Right atrium auricular region (tissue), 2 donors: ENCODE data around the gene SDHB. TPM values are rescaled to one million over a fixed set of nuclear protein-coding genes. Genes with fewer than 3 reads are reported as not detected.

Experiments
- DNase-seq: peaks from one replicate; pipeline ENCODE4 v3.0.0-alpha.2; 2019; ENCODE audit warnings: low spot score
- H3K27ac ChIP-seq, 2 donors: fragments of 200-600 bp; sonication (generic); 1 replicate in 1 of 2; 2 replicates in 1 of 2; pipeline ENCODE4 v1.5.1; 2016 to 2019
- H3K27me3 ChIP-seq, 2 donors: fragments of 200-600 bp; sonication (generic); one replicate each; pipeline versions ENCODE4 v1.5.1 to v1.6.0; 2017 to 2019
- H3K36me3 ChIP-seq: fragments of 200-600 bp; sonication (generic); one replicate; pipeline ENCODE4 v1.5.1; 2016
- H3K4me1 ChIP-seq, 2 donors: fragments of 200-600 bp; sonication (generic); one replicate each; pipeline versions ENCODE4 v1.5.1 to v1.6.0; 2017 to 2019
- H3K4me3 ChIP-seq, 2 donors: fragments of 200-600 bp; sonication (generic); 1 replicate in 1 of 2; 2 replicates in 1 of 2; pipeline ENCODE4 v1.5.1; 2017 to 2019; ENCODE audit warnings: mild to moderate bottlenecking in 1 of 2, moderate library complexity in 1 of 2
- H3K9me3 ChIP-seq, 2 donors: fragments of 200-600 bp; sonication (generic); one replicate each; pipeline ENCODE4 v1.5.1; 2019
- total RNA-seq, 2 donors: library from RNA; depleted of rRNA; stranded (reverse); fragments of >200 nt; gene quantifications; one replicate each; pipeline ENCODE4 v1.1.0, GENCODE V29; 2016
- TF ChIP-seq, protein P1 (sequence below), 2 donors: fragments of 200-600 bp; sonication (generic); IDR thresholded peaks; one replicate each; pipeline ENCODE4 v1.5.1; 2019; ENCODE audit warnings: antibody characterized with exemption in 2 of 2

SDHB gene
- total RNA-seq, 2 donors from 2014 or later, result 240 to 528 TPM

DNA sequence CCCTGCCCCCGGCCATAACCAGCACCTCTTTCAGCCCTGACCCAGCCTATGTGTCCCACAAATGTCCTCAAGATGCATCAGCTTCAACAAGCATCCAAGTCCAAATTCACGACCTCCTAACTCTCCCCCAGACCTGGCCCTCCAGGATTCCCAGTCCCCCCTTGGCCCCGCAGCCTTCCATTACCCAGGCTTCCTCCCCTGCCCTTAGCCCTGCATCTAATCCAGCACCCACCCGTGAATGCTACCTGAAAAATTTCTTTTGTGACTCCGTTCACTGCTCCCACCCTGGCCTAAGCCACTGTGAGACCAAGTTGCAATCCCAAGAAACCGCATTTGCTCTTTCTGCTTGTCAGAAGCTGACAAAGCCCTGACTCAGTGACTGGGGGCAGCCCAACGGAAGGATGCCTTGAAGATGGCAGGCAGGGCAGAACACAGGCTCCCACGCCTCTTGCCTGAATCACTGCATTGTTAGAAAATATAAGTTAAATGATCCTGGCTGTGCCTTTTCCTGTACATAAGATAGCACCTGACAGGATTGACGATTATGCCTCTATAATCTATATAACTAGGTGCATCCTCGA is 72.5 kb downstream of the SDHB start:
- DNase-seq, result no peak
- Histone ChIP-seq H3K9me3 (no peaks in the 10 kb centered on the region), H3K4me1 (peaks cover 0 to 34% of the 10 kb centered on the region in 2 donors), H3K4me3 (no peak overlapping the region), H3K27ac (no peak overlapping the region), H3K36me3 (peaks cover 5% of the 10 kb centered on the region), H3K27me3 (no peaks in the 10 kb centered on the region)
- TF ChIP-seq, protein P1, sequence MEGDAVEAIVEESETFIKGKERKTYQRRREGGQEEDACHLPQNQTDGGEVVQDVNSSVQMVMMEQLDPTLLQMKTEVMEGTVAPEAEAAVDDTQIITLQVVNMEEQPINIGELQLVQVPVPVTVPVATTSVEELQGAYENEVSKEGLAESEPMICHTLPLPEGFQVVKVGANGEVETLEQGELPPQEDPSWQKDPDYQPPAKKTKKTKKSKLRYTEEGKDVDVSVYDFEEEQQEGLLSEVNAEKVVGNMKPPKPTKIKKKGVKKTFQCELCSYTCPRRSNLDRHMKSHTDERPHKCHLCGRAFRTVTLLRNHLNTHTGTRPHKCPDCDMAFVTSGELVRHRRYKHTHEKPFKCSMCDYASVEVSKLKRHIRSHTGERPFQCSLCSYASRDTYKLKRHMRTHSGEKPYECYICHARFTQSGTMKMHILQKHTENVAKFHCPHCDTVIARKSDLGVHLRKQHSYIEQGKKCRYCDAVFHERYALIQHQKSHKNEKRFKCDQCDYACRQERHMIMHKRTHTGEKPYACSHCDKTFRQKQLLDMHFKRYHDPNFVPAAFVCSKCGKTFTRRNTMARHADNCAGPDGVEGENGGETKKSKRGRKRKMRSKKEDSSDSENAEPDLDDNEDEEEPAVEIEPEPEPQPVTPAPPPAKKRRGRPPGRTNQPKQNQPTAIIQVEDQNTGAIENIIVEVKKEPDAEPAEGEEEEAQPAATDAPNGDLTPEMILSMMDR (IDR thresholded peaks at IDR 0.05), result no peak

DNA sequence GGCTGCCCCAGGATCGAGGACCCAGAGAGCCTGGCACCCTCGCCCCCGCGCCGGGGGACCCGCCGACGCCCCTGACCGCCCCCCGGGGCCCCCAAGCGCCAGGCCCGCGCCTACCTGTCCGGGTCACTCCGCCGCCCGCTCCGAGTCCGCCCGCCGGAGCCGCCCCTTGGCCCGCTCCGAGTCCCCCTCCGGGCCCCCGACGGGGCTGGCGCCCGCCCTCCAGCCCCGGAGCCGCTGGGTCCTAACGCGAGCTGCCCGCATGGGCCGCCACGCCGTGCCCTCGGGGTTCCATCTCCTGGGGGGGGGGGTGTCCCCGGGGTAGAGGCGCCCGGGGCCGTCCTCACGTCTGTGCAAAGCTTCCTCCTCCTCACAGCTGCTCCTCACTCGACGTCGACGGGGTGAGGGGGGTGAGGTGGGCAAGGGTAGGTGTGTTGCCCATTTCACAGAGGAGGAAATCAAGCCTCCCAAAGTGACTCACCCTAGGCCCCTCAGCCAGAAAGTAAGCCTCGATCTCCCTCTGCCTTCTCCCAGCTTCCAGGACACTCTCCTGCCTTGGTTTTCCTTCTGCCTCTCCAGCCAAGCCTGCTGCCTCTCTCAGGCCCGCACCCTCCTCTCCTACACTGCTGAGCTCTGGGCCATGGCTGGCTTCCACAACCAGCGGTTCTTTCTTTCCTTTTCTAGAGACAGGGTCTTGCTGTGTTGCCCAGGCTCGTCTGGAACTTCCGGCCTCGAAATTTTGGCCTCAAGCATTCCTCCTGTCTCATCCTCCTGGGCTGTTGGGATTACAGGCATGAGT is 73.2 kb downstream of the SDHB start, which contains the start of gene MFAP2:
MFAP2 (minus strand) TSS at position 148 of the 796 bp plus-strand sequence. CDS start 2,347 bp downstream, outside the sequence.
- TF ChIP-seq, protein P1 (IDR thresholded peaks at IDR 0.05), result no peak
- Histone ChIP-seq H3K36me3 (peaks cover under 1% of the 10 kb centered on the region), H3K9me3 (no peaks in the 10 kb centered on the region), H3K27ac (peak within 1 kb of the TSS; percentile 60 to 67), H3K4me1 (peaks cover 0 to 34% of the 10 kb centered on the region in 2 donors), H3K4me3 (peak within 1 kb of the TSS; percentile 48 to 49), H3K27me3 (no peaks in the 10 kb centered on the region)
- no peak for DNase-seq

DNA sequence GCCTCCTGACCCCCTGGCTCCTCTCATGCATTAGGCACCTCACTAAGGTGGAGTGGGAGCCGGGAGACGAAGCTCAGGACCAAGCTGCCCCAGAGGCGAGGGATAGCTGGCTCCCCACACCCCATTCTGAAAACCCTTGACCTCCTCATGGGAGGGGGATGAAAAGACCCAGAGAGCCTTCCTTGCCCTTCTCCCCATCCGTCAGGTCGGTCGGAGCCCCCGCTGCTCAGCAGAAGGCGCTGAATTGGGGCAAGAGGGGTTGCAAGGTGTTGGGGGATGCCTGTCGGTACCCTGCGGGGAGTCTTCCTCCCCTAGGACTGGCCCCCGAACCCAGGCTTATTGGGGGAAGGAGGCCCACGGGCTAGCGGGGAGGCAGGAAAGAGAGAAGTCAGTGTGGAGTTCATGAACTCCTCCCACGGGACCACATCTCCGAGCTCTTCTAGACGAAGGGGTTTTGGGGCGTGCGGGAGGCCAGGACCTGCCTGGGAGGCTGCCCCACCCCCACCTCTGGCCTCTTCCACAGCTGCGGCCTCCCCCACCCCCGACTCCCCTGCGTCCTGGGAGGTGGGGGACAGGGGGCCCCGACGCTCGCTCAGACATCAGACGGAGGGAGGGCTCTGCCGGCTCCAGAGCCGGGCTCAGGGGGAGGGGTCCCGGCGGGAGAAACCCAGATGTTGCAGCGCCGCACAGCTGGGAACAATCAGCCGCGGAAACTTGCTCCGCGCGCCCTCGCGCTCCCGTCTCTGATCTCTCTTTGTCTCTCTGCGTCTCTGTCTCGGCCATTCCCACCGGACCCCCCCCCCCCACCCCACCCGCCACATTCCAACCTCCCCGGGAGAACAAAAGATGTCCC is 74.1 kb downstream of the SDHB start:
- DNase-seq, result no peak
- TF ChIP-seq, protein P1 (IDR thresholded peaks at IDR 0.05), result no peak
- H3K4me1 ChIP-seq, result peaks cover 0 to 30% of the 10 kb centered on the region in 2 donors
- H3K4me3 ChIP-seq, result peak overlapping the region; percentile 48 to 49
- no peaks in the 10 kb centered on the region for H3K27me3 ChIP-seq
- H3K27ac ChIP-seq, result peak overlapping the region; percentile 60 to 67
- no peaks in the 10 kb centered on the region for H3K36me3 ChIP-seq
- no peaks in the 10 kb centered on the region for H3K9me3 ChIP-seq

DNA sequence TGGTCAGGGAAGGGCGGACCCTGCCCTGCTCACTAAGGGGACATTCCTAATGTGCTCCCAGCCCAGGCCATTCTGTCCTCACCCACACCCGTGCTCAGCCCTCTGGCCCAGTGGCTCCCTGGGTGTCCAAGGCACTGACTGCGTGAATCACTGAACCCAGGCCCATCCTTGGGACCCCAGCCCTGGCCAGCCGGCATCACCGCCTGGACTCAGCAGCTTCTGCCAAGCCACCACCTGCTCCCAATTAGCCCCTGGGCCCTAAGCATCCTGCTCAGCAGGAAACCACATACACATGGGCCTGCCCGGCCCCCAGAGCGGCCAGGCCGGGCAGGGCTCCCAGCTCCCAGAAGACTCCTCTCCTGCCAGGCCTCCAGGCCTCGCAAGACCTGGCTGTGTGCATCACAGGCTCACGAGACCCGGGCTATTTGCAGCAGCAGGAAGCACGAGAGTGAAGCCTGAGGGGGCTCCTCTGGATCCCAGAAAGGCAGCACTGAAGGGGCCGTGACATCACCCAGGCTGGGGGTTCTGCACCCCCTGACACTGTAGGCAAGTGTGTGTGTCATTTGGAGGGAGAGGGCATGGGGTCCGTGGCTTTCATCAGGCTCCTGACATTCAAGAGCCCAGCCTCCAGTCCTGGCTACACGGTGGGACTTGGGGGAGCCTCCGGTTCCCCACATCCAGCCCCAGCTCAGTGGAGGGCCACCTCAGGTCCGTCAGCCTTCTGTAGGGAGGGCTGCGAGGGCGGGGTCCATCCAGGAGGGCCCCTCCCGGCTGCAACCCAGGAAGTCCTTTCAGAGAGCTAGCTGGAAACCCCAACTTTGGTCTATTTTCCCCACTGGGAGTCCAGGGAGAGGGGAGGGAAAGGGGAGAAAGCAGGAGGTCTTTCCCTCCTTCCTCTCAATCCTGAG is 75.0 kb downstream of the SDHB start:
- DNase-seq, result no peak
- Histone ChIP-seq H3K27me3 (no peaks in the 10 kb centered on the region), H3K4me1 (peaks cover 0 to 24% of the 10 kb centered on the region in 2 donors), H3K27ac (peak overlapping the region; percentile 60 to 67), H3K36me3 (no peaks in the 10 kb centered on the region), H3K9me3 (no peaks in the 10 kb centered on the region), H3K4me3 (peak overlapping the region; percentile 48 to 49)
- TF ChIP-seq, protein P1 (IDR thresholded peaks at IDR 0.05), result no peak

DNA sequence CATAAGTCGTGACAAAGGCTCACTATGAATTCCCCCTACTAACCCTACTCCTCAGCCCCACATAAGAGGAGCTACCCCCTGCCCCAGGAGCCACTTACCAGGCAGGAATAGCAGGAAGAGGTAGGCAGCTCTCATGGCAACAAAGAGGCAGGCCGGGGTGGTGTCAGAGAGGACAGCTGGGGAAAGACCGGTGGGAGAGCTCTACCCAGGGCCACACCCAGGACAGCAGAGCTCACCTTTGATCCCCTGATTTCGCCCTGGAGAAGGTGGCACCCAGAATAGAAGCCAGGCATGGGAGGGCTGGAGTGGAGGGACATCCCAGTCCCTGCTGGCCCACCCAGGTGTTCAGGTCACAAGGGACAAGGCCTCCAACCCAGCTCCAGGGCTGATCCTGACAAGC is 75.7 kb downstream of the SDHB start:
- Histone ChIP-seq H3K4me1 (peaks cover 0 to 24% of the 10 kb centered on the region in 2 donors), H3K27ac (peak overlapping the region; percentile 60 to 67), H3K27me3 (no peaks in the 10 kb centered on the region), H3K9me3 (no peaks in the 10 kb centered on the region), H3K4me3 (no peak overlapping the region), H3K36me3 (no peaks in the 10 kb centered on the region)
- DNase-seq, result no peak
- TF ChIP-seq, protein P1 (IDR thresholded peaks at IDR 0.05), result no peak
